Endothelial cell (in vitro differentiated cells): Measurements from ENCODE around the gene TNK2. TPM values are rescaled to one million over a fixed set of nuclear protein-coding genes. Genes with fewer than 3 reads are reported as not detected.
"Not testable (repeated sequence)": the region's sequence is repeated elsewhere in the genome, so short reads cannot be mapped to it uniquely, and the experiment has no call there.

Experiments used
- DNase-seq: peaks from one replicate; pipeline ENCODE4 v3.0.0; 2021; ENCODE audit warnings: low spot score
- H3K27ac Mint-ChIP-seq: one replicate; pipeline ENCODE4 v1.8.0; 2021; ENCODE audit warnings: mixed read lengths, inconsistent platforms; ENCODE audit not compliant: unreplicated experiment
- H3K27me3 Mint-ChIP-seq: one replicate; pipeline ENCODE4 v1.8.0; 2021; ENCODE audit warnings: mild to moderate bottlenecking, moderate library complexity, mixed read lengths, inconsistent platforms; ENCODE audit not compliant: unreplicated experiment
- H3K36me3 Mint-ChIP-seq: one replicate; pipeline ENCODE4 v1.8.0; 2021; ENCODE audit warnings: mild to moderate bottlenecking, low read depth, mixed read lengths, inconsistent platforms; ENCODE audit not compliant: unreplicated experiment
- H3K4me1 Mint-ChIP-seq: one replicate; pipeline ENCODE4 v1.8.0; 2021; ENCODE audit warnings: mild to moderate bottlenecking, mixed read lengths, inconsistent platforms; ENCODE audit not compliant: unreplicated experiment
- H3K4me3 Mint-ChIP-seq: one replicate; pipeline ENCODE4 v1.8.0; 2021; ENCODE audit warnings: mild to moderate bottlenecking, mixed read lengths, inconsistent platforms; ENCODE audit not compliant: unreplicated experiment
- H3K9me3 Mint-ChIP-seq: one replicate; pipeline ENCODE4 v1.8.0; 2021; ENCODE audit warnings: mixed read lengths, inconsistent platforms; ENCODE audit not compliant: unreplicated experiment
- CTCF ChIP-seq: fragments of 200-600 bp; sonication (generic); IDR thresholded peaks from one replicate; pipeline ENCODE4 v1.5.0; 2021; ENCODE audit warnings: antibody characterized with exemption; ENCODE audit not compliant: unreplicated experiment
- total RNA-seq: library from RNA; stranded (reverse); fragmentation: NEBNext Ultra II Directional; extraction: Animal tissue kit (Norgen Biotek cat#: 25700); gene quantifications from one replicate; pipeline ENCODE4 v1.2.1, GENCODE V29; 2021; ENCODE audit not compliant: unreplicated experiment

TNK2 gene
- total RNA-seq, 1 donor from 2014 or later = 135 TPM

DNA sequence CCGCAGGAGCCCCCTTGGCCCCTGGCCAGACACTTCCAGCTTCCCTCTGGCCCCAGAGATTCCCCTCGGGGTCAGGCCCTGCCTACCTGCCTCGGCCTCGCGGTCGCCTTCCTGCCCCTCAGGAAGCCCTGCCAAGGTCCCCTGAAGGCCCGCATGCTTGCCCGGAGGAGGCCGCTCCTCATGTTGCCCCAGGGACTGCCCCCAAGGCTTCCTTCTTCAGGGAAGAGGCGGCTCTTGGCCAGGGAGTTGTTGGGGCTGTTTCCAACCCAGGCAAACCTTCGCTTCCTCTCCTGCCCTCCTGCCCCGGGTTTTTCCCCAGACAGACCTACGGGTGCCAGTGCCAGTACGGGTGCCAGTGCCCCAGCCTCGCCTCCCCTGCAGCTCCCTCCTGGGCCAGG is 83.2 kb downstream of the TNK2 start:
- Mint-ChIP-seq H3K4me1 (no peaks in the 10 kb centered on the region), H3K27me3 (peaks cover 2% of the 10 kb centered on the region), H3K27ac (no peak overlapping the region), H3K36me3 (no peaks in the 10 kb centered on the region), H3K4me3 (no peak overlapping the region), H3K9me3 (no peaks in the 10 kb centered on the region)
- no peak for DNase-seq
- TF ChIP-seq CTCF = no peak

- H3K27ac Mint-ChIP-seq, H3K4me3 Mint-ChIP-seq, H3K9me3 Mint-ChIP-seq, H3K4me1 Mint-ChIP-seq, H3K27me3 Mint-ChIP-seq, DNase-seq, H3K36me3 Mint-ChIP-seq: not testable (repeated sequence)
These were observed 83.7 kb downstream of the TNK2 start for GRCh38 chr3:195824425-195825190.

DNA sequence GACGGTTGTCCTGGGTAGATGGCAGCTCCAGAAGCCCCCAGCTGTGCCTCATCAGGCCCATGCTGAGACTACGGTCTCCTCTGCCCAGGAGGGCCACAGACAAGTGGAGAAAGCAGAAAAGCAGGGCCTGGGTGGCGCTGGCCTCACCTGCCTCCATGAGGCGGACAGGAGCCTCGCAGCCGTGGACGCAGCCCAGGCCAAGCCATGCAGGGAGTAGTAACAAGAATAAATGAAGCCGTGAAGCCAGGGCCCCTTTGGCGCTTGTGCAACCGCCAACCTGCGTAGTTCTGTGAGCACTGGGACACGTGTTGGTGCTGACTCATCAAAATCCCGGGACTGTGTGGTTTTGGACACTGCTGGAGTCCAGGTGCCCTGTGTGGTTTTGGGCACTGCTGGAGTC is 84.4 kb downstream of the TNK2 start:
- Mint-ChIP-seq H3K4me3 (no peak overlapping the region), H3K4me1 (no peaks in the 10 kb centered on the region), H3K27ac (no peak overlapping the region), H3K36me3 (no peaks in the 10 kb centered on the region), H3K27me3 (peaks cover 4% of the 10 kb centered on the region), H3K9me3 (no peaks in the 10 kb centered on the region)
- no peak for TF ChIP-seq CTCF
- no peak for DNase-seq

- DNase-seq = no peak
- no peaks in the 10 kb centered on the region for H3K9me3 Mint-ChIP-seq
- H3K27ac Mint-ChIP-seq = no peak overlapping the region
- no peaks in the 10 kb centered on the region for H3K36me3 Mint-ChIP-seq
- no peak overlapping the region for H3K4me3 Mint-ChIP-seq
- H3K4me1 Mint-ChIP-seq = no peaks in the 10 kb centered on the region
- no peak for TF ChIP-seq CTCF
- H3K27me3 Mint-ChIP-seq = peaks cover 4% of the 10 kb centered on the region
These were observed 85.1 kb downstream of the TNK2 start for GRCh38 chr3:195823280-195823679.

- Mint-ChIP-seq H3K36me3 (no peaks in the 10 kb centered on the region), H3K27ac (no peak overlapping the region), H3K9me3 (no peaks in the 10 kb centered on the region), H3K27me3 (peaks cover 4% of the 10 kb centered on the region), H3K4me1 (no peaks in the 10 kb centered on the region), H3K4me3 (no peak overlapping the region)
- DNase-seq = no peak
- no peak for TF ChIP-seq CTCF
These were observed 86.1 kb downstream of the TNK2 start for GRCh38 chr3:195822131-195822696.
